KMS-11 (cell line): ENCODE results near the gene PSMA8.

ENCODE experiments used
- H2AFZ ChIP-seq: fragments of 200-600 bp; sonication (generic); 2 replicates; pipeline ENCODE4 v1.6.1; 2016; ENCODE audit warnings: antibody characterized with exemption, mixed run types, low read depth
- H3K27ac ChIP-seq: fragments of 200-600 bp; sonication (generic); 2 replicates; pipeline ENCODE4 v1.6.1; 2016; ENCODE audit warnings: mild to moderate bottlenecking, mixed run types
- H3K27me3 ChIP-seq: fragments of 200-600 bp; sonication (generic); 2 replicates; pipeline ENCODE4 v1.6.1; 2017; ENCODE audit warnings: mild to moderate bottlenecking, low read depth, mixed run types, moderate library complexity; ENCODE audit not compliant: insufficient read depth
- H3K36me3 ChIP-seq: fragments of 200-600 bp; sonication (generic); 2 replicates; pipeline ENCODE4 v1.6.1; 2017; ENCODE audit warnings: mild to moderate bottlenecking, mixed run types; ENCODE audit not compliant: insufficient read depth
- H3K4me1 ChIP-seq: fragments of 200-600 bp; sonication (generic); 2 replicates; pipeline ENCODE4 v1.6.1; 2016; ENCODE audit warnings: mild to moderate bottlenecking, low read depth, mixed run types; ENCODE audit not compliant: poor library complexity, severe bottlenecking
- H3K4me2 ChIP-seq: fragments of 200-600 bp; sonication (generic); 2 replicates; pipeline ENCODE4 v1.7.0; 2016; ENCODE audit warnings: mild to moderate bottlenecking, mixed run types
- H3K4me3 ChIP-seq: fragments of 200-600 bp; sonication (generic); IDR thresholded peaks from 2 replicates; pipeline ENCODE4 v1.6.1; 2017; ENCODE audit warnings: low read depth, low read length, mixed read lengths; ENCODE audit not compliant: insufficient read depth
- H3K79me2 ChIP-seq: fragments of 200-600 bp; sonication (generic); 2 replicates; pipeline ENCODE4 v1.6.1; 2016; ENCODE audit warnings: low read depth, mixed run types; ENCODE audit not compliant: insufficient read depth
- H3K9ac ChIP-seq: fragments of 200-600 bp; sonication (generic); 2 replicates; pipeline ENCODE4 v1.6.1; 2016; ENCODE audit warnings: mild to moderate bottlenecking, mixed run types
- H4K20me1 ChIP-seq: fragments of 200-600 bp; sonication (generic); 2 replicates; pipeline ENCODE4 v1.6.1; 2016; ENCODE audit warnings: mild to moderate bottlenecking, mixed run types; ENCODE audit not compliant: insufficient read depth
- CTCF ChIP-seq: fragments of 200-600 bp; sonication (generic); conservative IDR thresholded peaks from 2 replicates; pipeline ENCODE4 v1.6.1; 2017; ENCODE audit warnings: low read depth, mild to moderate bottlenecking, antibody characterized with exemption, low read length, moderate library complexity, mixed read lengths

Gene PSMA8

GRCh38 chr18:26089293-26090129, 44.2 kb upstream of the PSMA8 start:
- 0 out of 2 replicates have a peak, but pooled peaks cover 5% of the 10 kb centered on the region for H4K20me1 ChIP-seq
- peak overlapping the region; percentile 81 for H2AFZ ChIP-seq

GRCh38 chr18:26090130-26091046, 43.3 kb upstream of the PSMA8 start, which contains the start of gene SS18:
TSS of gene SS18 (minus strand) at chr18:26090613. CDS start at chr18:26090569, 44 bp downstream.
- no peaks in the 10 kb centered on the region; the same call in 1 of the 2 replicates for H3K36me3 ChIP-seq
- peaks cover 31% of the 10 kb centered on the region for H3K4me1 ChIP-seq
- no peak for TF ChIP-seq CTCF
- H3K27me3 ChIP-seq, result no peaks in the 10 kb centered on the region
- peaks cover 44% of the 10 kb centered on the region for H3K79me2 ChIP-seq
- H3K9ac ChIP-seq, result peak within 1 kb of the TSS; percentile 81
- H3K4me2 ChIP-seq, result peak within 1 kb of the TSS; percentile 83
- H4K20me1 ChIP-seq, result 0 out of 2 replicates have a peak, but pooled peaks cover 5% of the 10 kb centered on the region
- peak within 1 kb of the TSS; percentile 81 for H2AFZ ChIP-seq
- peak within 1 kb of the TSS; percentile 41 for H3K4me3 ChIP-seq
- peak within 1 kb of the TSS; percentile 88 for H3K27ac ChIP-seq

More at GRCh38 chr18:26089293-26090129, 44.2 kb upstream of the PSMA8 start:
- peak overlapping the region; percentile 81 for H3K9ac ChIP-seq
- H3K36me3 ChIP-seq, result no peaks in the 10 kb centered on the region; the same call in 1 of the 2 replicates
- H3K4me1 ChIP-seq, result peaks cover 31% of the 10 kb centered on the region
- H3K27me3 ChIP-seq, result no peaks in the 10 kb centered on the region
- no peak overlapping the region for H3K4me3 ChIP-seq
- H3K4me2 ChIP-seq, result peak overlapping the region; percentile 83
- peaks cover 52% of the 10 kb centered on the region for H3K79me2 ChIP-seq
- no peak for TF ChIP-seq CTCF
- H3K27ac ChIP-seq, result peak overlapping the region; percentile 88

- Histone ChIP-seq H3K79me2 (peaks cover 37% of the 10 kb centered on the region), H3K27ac (peak overlapping the region; percentile 88), H2AFZ (peak overlapping the region; percentile 81), H4K20me1 (0 out of 2 replicates have a peak, but pooled peaks cover 5% of the 10 kb centered on the region), H3K4me3 (peak overlapping the region; percentile 41), H3K4me2 (peak overlapping the region; percentile 83), H3K27me3 (no peaks in the 10 kb centered on the region), H3K9ac (peak overlapping the region; percentile 81), H3K4me1 (peaks cover 31% of the 10 kb centered on the region), H3K36me3 (no peaks in the 10 kb centered on the region; the same call in 1 of the 2 replicates)
- no peak for TF ChIP-seq CTCF
These were observed 42.5 kb upstream of the PSMA8 start for GRCh38 chr18:26091047-26091630.

- Histone ChIP-seq H2AFZ (no peak overlapping the region), H3K79me2 (no peaks in the 10 kb centered on the region), H3K4me3 (no peak overlapping the region), H3K4me1 (peaks cover 7% of the 10 kb centered on the region), H3K27ac (no peak overlapping the region), H3K27me3 (no peaks in the 10 kb centered on the region), H3K4me2 (no peak overlapping the region), H3K9ac (no peak overlapping the region), H3K36me3 (no peaks in the 10 kb centered on the region), H4K20me1 (no peaks in the 10 kb centered on the region)
- TF ChIP-seq CTCF, result no peak
These were observed 36.8 kb upstream of the PSMA8 start for GRCh38 chr18:26096852-26097251.
